Measurements from ENCODE around the gene GH2.

The GH2 gene

DNA sequence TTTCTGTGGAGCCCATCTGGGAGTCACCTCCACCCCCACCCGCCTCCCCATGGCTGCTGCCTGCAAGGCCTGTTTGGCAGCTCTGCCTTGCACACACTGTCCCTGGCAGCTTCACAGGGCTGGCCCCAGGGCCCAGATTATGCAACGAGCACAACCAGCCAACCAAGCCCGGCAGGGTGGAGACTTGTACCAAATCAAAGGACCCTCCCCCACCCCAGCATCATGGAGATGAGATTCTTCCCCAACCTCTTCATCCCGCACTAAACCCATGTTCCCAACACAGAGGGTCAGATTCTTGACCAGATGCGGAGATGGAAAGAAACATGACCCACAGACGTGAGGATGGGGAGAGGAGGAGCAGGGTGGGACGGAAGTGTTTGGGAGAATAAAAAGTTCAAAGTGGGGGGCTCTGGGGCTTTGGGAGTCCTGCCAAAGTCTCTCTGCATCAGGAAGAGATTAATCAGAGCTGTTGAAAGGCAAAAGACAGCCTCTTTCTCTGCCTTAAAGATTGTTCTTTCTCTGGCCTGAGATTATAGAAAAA is 43.0 kb downstream of the GH2 start:
- TF ChIP-seq RAD21 (IDR thresholded peaks at IDR 0.05; ENCODE audit: low read depth): no peak
- no peak for TF ChIP-seq CREB1 (IDR thresholded peaks at IDR 0.05; ENCODE audit: low read depth)
- TF ChIP-seq CEBPB (IDR thresholded peaks at IDR 0.05): 0 out of 2 replicates have a peak, but pooled peaks have one; percentile 15
- no peak for TF ChIP-seq EGR1 (IDR thresholded peaks at IDR 0.05)

DNA sequence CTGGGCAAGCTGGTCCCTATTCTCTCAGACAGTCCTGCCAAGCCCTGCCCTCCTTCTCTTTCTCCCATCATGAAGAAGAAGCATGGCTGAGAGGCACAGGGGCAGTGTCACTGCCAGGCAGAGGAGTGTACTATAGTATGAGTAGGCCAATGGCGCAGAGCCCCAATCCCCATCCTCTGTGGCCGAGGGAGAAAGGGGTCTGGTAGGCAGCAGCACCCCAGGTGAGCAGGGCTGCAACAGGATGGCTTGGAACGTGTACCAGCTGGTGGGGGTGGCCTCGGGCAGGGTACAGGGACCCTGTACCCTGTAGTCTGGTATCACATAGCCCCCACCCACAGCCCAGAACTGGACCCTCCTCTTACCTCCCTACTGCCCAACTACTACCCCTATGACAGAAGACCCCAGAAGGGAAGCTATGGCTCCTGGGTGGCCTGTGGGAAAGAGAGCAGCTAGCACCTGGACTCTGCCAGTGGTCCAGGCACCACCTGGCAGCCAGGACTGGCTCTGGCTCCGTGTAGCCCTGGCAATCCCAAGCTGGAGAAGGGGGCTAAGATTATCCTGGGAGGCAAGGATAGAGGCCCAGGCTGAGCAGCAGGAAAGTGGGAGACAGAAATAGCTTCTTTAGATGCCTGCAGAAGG is 43.7 kb downstream of the GH2 start:
- TF ChIP-seq RAD21 (IDR thresholded peaks at IDR 0.05; ENCODE audit: low read depth) (no peak), YY1 (IDR thresholded peaks at IDR 0.05; ENCODE audit: low read depth) (no peak)
- TF ChIP-seq, protein P1, sequence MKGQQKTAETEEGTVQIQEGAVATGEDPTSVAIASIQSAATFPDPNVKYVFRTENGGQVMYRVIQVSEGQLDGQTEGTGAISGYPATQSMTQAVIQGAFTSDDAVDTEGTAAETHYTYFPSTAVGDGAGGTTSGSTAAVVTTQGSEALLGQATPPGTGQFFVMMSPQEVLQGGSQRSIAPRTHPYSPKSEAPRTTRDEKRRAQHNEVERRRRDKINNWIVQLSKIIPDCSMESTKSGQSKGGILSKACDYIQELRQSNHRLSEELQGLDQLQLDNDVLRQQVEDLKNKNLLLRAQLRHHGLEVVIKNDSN (IDR thresholded peaks at IDR 0.05): no peak

DNA sequence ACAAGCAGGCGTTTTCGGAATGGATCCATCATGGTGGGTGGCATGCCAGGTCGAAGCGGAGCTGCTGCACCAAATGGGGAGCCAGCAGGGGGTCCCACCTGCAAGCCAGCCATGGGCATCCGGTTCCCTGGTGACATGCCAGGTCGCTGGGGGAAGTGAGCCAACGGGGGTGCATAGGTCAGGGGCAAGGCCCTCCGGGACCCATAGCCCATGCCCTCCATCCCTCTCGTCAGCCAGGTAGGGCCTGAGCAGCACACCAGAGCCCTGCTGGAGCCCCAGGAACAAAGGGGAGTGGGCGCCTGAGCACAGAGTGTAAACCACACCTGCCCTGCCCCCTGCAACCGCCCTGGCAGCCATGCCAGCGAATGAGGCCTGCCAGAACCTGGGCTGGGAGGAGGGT is 44.3 kb downstream of the GH2 start:
- TF ChIP-seq YY1 (IDR thresholded peaks at IDR 0.05; ENCODE audit: low read depth): no peak
- no peak for TF ChIP-seq CEBPB (IDR thresholded peaks at IDR 0.05)
- TF ChIP-seq TCF12 (IDR thresholded peaks at IDR 0.05; ENCODE audit: low read depth): no peak
- TF ChIP-seq, protein P2, sequence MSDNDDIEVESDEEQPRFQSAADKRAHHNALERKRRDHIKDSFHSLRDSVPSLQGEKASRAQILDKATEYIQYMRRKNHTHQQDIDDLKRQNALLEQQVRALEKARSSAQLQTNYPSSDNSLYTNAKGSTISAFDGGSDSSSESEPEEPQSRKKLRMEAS (IDR thresholded peaks at IDR 0.05): no peak
- TF ChIP-seq, protein P1 (IDR thresholded peaks at IDR 0.05): no peak
- TF ChIP-seq TAF1 (IDR thresholded peaks at IDR 0.05; ENCODE audit: low read depth): no peak
- TF ChIP-seq EGR1 (IDR thresholded peaks at IDR 0.05): no peak
- no peak for TF ChIP-seq ZBTB7A (IDR thresholded peaks at IDR 0.05; ENCODE audit: low read depth)
- no peak for TF ChIP-seq TEAD4 (IDR thresholded peaks at IDR 0.05)
- TF ChIP-seq, protein P3, sequence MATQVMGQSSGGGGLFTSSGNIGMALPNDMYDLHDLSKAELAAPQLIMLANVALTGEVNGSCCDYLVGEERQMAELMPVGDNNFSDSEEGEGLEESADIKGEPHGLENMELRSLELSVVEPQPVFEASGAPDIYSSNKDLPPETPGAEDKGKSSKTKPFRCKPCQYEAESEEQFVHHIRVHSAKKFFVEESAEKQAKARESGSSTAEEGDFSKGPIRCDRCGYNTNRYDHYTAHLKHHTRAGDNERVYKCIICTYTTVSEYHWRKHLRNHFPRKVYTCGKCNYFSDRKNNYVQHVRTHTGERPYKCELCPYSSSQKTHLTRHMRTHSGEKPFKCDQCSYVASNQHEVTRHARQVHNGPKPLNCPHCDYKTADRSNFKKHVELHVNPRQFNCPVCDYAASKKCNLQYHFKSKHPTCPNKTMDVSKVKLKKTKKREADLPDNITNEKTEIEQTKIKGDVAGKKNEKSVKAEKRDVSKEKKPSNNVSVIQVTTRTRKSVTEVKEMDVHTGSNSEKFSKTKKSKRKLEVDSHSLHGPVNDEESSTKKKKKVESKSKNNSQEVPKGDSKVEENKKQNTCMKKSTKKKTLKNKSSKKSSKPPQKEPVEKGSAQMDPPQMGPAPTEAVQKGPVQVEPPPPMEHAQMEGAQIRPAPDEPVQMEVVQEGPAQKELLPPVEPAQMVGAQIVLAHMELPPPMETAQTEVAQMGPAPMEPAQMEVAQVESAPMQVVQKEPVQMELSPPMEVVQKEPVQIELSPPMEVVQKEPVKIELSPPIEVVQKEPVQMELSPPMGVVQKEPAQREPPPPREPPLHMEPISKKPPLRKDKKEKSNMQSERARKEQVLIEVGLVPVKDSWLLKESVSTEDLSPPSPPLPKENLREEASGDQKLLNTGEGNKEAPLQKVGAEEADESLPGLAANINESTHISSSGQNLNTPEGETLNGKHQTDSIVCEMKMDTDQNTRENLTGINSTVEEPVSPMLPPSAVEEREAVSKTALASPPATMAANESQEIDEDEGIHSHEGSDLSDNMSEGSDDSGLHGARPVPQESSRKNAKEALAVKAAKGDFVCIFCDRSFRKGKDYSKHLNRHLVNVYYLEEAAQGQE (IDR thresholded peaks at IDR 0.05; ENCODE audit: low read depth): no peak
- no peak for TF ChIP-seq NFIC (IDR thresholded peaks at IDR 0.05)
- TF ChIP-seq CREB1 (IDR thresholded peaks at IDR 0.05; ENCODE audit: low read depth): no peak
- no peak for TF ChIP-seq FOXM1 (IDR thresholded peaks at IDR 0.05; ENCODE audit: borderline replicate concordance, low read depth)
- TF ChIP-seq EP300 (IDR thresholded peaks at IDR 0.05; ENCODE audit: borderline replicate concordance): no peak
- TF ChIP-seq RAD21 (IDR thresholded peaks at IDR 0.05; ENCODE audit: low read depth): no peak

DNA sequence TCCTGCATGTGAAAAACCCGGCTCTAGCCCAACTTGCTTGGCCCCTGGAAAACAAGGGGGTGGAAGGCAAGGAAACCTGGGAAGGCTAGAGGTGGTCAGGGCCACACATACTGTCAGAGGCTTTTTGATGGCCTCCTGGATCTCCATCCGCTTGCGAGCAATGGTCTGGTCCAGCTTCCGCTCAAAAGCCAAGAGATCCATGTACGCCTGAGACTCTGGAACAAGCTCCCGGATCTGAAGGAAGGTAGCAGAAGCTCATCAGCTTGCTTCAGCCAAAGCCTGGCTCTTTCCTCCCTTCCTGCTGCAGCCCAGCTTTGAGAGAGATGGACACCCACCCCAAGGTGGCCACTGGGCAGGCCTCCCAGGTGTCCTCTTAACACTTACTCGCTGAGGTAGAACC is 44.9 kb downstream of the GH2 start:
- TF ChIP-seq, protein P3 (IDR thresholded peaks at IDR 0.05; ENCODE audit: low read depth): no peak
- TF ChIP-seq, protein P1 (IDR thresholded peaks at IDR 0.05): no peak
- TF ChIP-seq TCF12 (IDR thresholded peaks at IDR 0.05; ENCODE audit: low read depth) (no peak), EGR1 (IDR thresholded peaks at IDR 0.05) (no peak), YY1 (IDR thresholded peaks at IDR 0.05; ENCODE audit: low read depth) (no peak), CREB1 (IDR thresholded peaks at IDR 0.05; ENCODE audit: low read depth) (no peak), TEAD4 (IDR thresholded peaks at IDR 0.05) (no peak), FOXM1 (IDR thresholded peaks at IDR 0.05; ENCODE audit: borderline replicate concordance, low read depth) (no peak), EP300 (IDR thresholded peaks at IDR 0.05; ENCODE audit: borderline replicate concordance) (no peak), TAF1 (IDR thresholded peaks at IDR 0.05; ENCODE audit: low read depth) (no peak), NFIC (IDR thresholded peaks at IDR 0.05) (no peak), CEBPB (IDR thresholded peaks at IDR 0.05) (no peak), ZBTB7A (IDR thresholded peaks at IDR 0.05; ENCODE audit: low read depth) (no peak), RAD21 (IDR thresholded peaks at IDR 0.05; ENCODE audit: low read depth) (no peak)
- TF ChIP-seq, protein P2 (IDR thresholded peaks at IDR 0.05): no peak

DNA sequence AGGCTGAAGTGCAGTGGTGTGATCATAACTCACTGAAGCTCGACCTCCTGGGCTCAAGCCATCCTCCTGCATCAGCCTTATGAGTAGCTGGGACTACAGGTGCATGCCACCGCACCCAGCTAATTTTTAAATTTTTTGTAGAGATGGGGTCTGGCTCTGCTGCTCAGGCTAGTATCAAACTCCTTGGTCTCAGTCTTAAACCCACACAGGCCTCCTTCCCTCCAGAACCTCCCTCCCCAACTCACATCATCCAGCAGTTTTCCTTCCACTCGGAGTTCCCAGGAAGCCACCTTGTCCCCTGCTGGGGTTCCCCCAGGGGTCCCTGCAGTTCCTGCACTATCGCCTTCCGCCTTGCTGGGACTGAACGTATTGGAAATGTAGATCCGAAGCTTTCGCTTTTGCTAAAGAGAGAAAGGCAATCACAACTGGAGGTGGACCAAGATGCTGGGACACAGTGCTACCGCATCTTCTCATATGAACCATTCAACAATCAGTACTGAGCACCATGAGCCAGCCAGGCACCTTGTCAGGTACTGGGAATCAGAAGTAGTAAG is 46.5 kb downstream of the GH2 start:
- TF ChIP-seq EP300 (IDR thresholded peaks at IDR 0.05; ENCODE audit: borderline replicate concordance) (no peak), EGR1 (IDR thresholded peaks at IDR 0.05) (no peak), TEAD4 (IDR thresholded peaks at IDR 0.05) (no peak), CEBPB (IDR thresholded peaks at IDR 0.05) (no peak), YY1 (IDR thresholded peaks at IDR 0.05; ENCODE audit: low read depth) (no peak), TAF1 (IDR thresholded peaks at IDR 0.05; ENCODE audit: low read depth) (no peak), NFIC (IDR thresholded peaks at IDR 0.05) (no peak), ZBTB7A (IDR thresholded peaks at IDR 0.05; ENCODE audit: low read depth) (no peak), FOXM1 (IDR thresholded peaks at IDR 0.05; ENCODE audit: borderline replicate concordance, low read depth) (no peak), RAD21 (IDR thresholded peaks at IDR 0.05; ENCODE audit: low read depth) (no peak), CREB1 (IDR thresholded peaks at IDR 0.05; ENCODE audit: low read depth) (no peak), TCF12 (IDR thresholded peaks at IDR 0.05; ENCODE audit: low read depth) (no peak)
- TF ChIP-seq, protein P2 (IDR thresholded peaks at IDR 0.05): no peak
- TF ChIP-seq, protein P1 (IDR thresholded peaks at IDR 0.05): no peak
- TF ChIP-seq, protein P3 (IDR thresholded peaks at IDR 0.05; ENCODE audit: low read depth): no peak

All from Ishikawa (cell line).